GM18520 (cell line): ENCODE results near the gene CD82.
"Not testable (repeated sequence)": the region's sequence is repeated elsewhere in the genome, so short reads cannot be mapped to it uniquely, and the experiment has no call there.

Source experiments
- ATAC-seq: cut with Tn5 transposase; IDR thresholded peaks from one replicate; pipeline ENCODE4 v1.9.1; 2021; ENCODE audit not compliant: unreplicated experiment

Gene CD82

GRCh38 chr11:44628730-44629700 is 63.6 kb downstream of the CD82 start:
- no peak for ATAC-seq

DNA sequence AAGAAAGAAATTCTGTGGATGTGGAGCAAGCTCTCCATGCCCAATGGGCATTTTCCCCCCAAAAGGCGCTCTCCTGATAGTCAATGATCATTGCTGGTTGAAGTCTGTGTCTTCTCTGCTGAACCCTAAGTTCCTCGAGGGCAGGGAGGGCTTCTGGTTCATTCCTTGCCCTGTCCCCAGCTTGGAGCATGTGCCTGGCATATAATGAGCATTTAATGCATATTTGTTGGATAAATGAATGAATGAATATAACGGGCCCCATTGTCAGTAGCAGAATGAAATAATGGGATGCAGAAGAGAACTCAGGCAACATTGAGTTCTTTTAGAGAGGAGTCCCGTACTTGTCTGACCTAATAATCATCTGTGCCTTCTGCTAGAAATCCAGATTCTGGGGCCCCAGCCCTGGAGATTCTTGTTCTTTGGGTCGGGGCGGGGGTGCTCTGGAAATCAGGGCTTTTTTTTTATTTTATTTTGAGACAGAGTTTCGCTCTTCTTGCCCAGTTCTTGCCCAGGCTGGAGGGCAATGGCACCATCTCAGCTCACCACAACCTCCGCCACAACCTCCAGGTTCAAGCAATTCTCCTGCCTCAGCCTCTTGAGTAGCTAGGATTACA is 64.4 kb downstream of the CD82 start:
- ATAC-seq = no peak

- ATAC-seq = no peak
These were observed 65.2 kb downstream of the CD82 start for GRCh38 chr11:44630511-44631210.

GRCh38 chr11:44631831-44632230 is 66.4 kb downstream of the CD82 start:
- no peak for ATAC-seq

GRCh38 chr11:44632466-44633123 is 67.1 kb downstream of the CD82 start:
- no peak for ATAC-seq

GRCh38 chr11:44633641-44634040 is 68.2 kb downstream of the CD82 start:
- no peak for ATAC-seq

DNA sequence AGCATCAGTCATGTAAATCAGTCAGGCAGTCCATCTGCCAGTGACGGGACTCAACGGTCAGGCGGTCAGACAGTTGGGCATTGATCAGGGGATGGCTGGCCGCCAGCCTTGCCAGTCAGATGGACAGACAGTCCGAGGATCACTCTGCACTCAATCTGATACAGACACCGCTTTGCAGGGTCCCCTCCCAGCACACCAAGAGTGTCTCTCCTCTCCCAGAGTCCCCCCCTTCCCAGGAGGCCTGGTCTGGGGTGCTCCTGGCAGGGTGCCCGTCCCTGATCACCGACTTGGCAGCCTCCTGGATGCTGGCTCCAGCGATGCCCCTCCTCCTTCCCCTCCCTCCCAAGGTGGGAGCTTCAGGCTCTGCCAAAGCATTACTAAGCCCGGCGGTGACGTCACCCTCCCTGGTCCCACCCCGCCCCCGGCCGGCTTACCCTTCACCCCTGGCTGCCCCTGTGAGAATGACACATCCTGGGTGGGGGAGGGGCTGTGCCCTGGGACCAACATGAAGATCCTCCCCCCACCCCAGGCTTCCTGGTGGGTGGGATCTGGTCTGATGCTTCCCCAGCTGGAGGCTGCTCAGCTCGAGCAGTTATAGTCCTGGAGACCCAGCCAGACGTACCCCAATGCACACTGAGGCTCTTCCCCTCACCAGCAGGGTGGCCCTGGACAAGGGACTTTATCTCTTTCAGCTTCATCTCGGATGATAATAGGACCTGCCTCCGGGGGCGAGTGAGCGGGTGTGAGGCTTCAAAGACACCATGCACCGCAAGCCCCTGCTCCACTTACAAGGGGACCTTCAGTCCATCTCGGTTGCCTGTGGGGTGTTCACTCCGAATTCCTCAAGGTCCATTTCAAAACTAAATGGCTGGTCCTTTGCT is 69.2 kb downstream of the CD82 start:
- no peak for ATAC-seq

DNA sequence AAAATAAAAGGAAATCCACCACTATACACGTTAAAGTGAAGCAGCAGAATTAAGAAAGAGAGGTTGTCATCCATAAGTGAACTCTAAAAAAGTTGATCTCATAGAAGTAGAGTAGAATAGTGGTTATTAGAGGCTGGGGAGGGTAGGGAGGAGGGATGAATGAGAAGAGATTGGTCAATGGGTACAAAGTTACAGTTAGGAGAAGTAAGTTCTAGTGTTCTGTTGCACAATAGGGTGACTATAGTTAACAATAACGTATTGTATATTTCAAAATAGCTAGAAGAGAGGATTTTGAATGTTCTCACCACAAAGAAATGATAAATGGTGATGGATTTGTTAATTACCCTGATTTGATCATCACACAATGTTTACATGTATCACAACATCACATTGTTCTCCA is 72.0 kb downstream of the CD82 start:
- ATAC-seq = no peak

- no peak for ATAC-seq
These were observed 72.6 kb downstream of the CD82 start for GRCh38 chr11:44638032-44638431.

DNA sequence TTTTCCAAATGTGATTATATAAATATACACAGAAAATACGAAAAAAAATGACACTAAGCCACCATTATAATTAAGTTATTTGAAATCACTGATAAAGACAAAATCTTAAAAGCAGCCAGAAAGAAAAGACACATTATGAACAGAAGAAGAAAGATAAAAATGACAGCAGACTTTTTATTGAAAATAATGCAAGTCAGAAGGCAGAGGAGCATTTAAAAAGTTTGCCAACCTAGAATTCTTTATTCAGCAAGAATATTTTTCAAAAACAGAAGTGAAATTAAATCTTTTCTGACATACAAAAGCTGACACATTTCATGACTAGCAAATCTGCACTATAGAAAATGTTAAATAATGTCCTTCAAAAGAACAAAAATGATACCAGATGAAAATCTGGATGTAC is 77.8 kb downstream of the CD82 start:
- ATAC-seq = no peak

GRCh38 chr11:44645827-44646226 is 80.4 kb downstream of the CD82 start:
- ATAC-seq = no peak

GRCh38 chr11:44647255-44647955 is 81.9 kb downstream of the CD82 start:
- not testable (repeated sequence) for ATAC-seq

DNA sequence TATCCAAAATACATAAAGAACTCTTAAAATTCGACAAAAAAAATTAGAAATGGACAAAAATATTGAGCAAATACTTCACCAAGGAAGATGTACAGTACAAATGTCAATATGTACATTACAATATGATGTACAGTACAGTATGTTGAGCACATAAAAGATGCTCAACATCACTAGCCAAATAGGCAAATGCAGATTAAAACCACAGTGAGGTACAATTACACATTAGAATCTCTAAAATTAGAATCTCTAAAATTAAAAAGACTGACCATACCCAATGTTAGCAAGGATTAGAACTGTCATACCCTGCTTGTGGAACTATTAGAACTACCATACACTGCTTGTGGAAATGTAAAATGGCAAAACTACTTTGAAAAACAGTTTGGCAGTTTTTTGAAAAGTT is 82.6 kb downstream of the CD82 start:
- no peak for ATAC-seq

DNA sequence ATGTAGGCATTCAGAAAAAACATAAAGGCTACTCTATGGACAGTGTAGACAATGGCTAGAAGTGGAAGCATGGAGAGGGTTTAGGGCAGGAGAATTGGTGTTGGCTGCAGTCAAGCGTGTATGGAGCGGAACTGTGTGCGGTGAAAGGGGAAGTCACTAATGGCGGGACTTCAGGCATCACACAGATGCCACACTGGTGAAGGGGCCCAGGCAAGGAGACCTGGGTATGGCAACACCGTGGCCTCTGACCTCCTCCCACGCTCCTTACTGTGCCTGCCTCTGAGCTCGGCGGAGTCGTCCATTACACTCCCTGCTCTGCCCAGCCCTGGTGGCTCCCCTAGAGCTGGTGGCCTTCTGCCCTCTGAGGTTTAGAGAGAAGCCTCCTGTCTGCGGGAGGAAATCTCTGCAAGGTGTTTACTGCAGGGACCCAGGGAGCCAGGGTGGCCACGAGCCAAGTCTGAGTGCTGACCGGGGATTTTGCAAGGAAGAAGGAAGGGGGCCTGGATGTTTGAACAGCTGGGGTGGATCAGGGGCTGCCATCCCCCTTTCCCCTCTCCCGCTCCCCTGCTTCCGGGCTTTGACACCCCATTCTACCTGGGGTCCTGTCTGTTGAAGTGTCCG is 86.2 kb downstream of the CD82 start:
- no peak for ATAC-seq

DNA sequence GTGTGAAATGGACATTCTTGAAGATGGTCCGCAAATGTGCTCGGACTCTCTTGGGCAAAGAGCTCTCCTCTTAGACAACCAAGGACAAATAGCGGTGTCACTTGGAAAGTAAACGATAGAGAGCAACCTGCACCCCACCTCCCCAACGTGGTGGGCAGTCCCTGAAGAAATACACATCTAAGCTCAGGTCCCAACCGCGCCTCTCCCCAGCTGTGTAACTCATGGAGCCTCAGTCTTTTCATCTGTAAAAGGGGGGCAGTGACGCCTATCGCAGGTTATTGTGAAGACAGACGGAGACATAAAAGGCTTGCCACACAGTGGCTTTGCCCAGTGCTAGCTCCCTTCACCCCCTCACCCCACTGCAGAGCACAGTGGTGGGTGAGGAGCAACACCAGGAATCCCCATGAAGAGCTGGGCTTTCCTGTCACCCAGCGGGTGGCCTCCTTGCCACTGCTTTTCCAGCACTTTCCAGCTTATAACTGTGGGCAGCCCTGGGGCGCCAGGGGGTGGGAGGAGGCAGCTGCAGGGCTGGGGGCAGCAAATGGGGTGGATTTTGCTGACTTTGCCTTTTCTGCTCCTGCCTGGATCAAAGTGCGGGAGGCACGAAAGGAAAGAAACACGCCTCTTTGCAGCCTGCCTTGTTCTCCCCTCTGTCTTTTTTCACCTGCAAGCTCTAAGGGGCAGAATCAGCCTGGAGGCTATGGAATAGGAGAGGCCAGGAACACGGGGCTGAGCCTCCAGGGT is 87.6 kb downstream of the CD82 start:
- no peak for ATAC-seq

DNA sequence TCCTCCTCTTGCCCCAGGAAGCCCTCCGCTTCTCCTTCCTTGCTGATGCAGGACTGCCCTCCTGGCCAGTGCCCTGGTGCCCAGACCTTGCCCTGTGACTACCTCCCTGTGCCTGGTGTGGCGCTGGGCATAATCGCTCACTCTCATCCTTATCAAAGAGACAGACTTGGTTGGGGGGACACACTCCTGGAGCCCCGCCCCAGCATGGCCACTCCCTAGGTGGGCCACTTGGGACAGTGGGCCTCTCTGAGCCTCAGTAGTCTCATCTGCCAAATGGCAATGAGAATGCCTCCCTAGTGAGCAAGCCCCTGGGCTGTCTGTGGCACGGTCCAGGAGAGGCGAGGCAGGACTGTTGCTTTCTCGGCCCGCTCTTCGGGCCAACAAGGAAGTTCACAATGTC is 88.6 kb downstream of the CD82 start:
- ATAC-seq = no peak

DNA sequence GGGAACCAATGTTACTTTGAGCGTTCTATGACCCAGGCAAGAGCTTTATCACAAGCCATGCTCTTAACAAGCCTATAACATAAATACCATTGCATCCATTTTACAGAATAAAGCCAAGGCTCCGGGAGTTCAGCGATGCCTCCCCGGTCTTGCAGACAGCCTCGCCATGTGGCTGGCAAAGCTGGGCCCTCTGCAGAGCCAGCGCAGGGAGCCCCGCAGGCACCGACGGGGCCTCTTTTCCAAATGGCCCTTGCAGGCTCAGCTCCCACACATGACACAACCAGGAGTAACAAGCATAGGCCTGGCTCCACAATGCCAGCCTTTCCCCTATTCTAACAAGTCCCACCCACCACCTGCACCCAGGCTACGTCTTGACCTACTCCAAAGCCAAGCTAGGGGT is 89.1 kb downstream of the CD82 start:
- no peak for ATAC-seq

- no peak for ATAC-seq
These were observed 92.5 kb downstream of the CD82 start for GRCh38 chr11:44657836-44658505.
